Omental fat pad (tissue), 4 donors: ENCODE data around the gene PPP1R13B. TPM values are rescaled to one million over a fixed set of nuclear protein-coding genes. Genes with fewer than 3 reads are reported as not detected.

Experiments
- ATAC-seq: fragments of 150-250 bp; one replicate; pipeline ENCODE4 v1.9.1; 2016; ENCODE audit warnings: mild to moderate bottlenecking, moderate library complexity; ENCODE audit not compliant: low FRiP score
- DNase-seq: peaks from one replicate; pipeline ENCODE4 v3.0.0-alpha.2; 2019; ENCODE audit warnings: low spot score
- total RNA-seq, 4 donors: library from RNA; depleted of rRNA; stranded (reverse); fragments of >200 nt; gene quantifications; one replicate each; pipeline ENCODE4 v1.1.0, GENCODE V29; 2016
- TF ChIP-seq, protein P1 (sequence below), 3 donors: fragments of 450-650 bp; IDR thresholded peaks; one replicate each; pipeline ENCODE4 v1.5.1; 2016 to 2017; ENCODE audit warnings: antibody characterized with exemption in 3 of 3, mild to moderate bottlenecking in 3 of 3, moderate library complexity in 2 of 3

The PPP1R13B gene
- total RNA-seq, 4 donors from 2014 or later, result 9.7 to 31.1 (median 15.0) TPM

DNA sequence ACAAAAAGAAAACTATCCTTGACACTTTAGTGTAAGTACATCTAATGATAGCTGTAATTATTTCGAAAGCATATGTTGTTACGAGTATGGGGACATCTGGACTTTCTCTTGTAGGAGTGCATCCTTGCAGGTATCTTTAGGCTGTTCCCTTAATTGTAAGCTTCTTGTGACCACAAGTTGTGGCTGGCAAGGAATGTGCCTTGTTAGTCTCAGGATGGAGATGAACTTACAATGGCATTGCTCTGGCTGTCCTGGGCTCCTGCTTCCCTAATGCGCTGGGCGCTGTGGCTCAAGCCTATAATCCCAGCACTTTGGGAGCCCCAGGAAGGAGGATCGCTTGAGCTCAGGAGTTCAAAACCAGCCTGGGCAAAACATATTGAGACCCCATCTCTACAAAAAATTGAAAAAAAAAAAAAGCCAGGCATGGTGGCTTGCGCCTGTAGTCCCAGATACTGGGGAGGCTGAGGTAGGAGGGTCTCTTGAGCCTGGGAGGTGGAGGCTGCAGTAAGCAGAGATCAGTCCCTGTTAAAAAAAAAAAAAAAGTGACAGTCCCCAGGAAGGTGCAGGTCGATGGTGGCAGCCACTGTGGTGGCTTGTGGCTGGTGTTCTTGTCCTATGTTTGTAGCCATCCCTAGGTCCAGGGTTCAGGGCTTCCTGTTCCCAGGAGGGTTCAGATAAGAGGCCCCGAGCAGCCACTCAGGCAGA lies 23.7 kb upstream of the PPP1R13B start:
- TF ChIP-seq, protein P1, sequence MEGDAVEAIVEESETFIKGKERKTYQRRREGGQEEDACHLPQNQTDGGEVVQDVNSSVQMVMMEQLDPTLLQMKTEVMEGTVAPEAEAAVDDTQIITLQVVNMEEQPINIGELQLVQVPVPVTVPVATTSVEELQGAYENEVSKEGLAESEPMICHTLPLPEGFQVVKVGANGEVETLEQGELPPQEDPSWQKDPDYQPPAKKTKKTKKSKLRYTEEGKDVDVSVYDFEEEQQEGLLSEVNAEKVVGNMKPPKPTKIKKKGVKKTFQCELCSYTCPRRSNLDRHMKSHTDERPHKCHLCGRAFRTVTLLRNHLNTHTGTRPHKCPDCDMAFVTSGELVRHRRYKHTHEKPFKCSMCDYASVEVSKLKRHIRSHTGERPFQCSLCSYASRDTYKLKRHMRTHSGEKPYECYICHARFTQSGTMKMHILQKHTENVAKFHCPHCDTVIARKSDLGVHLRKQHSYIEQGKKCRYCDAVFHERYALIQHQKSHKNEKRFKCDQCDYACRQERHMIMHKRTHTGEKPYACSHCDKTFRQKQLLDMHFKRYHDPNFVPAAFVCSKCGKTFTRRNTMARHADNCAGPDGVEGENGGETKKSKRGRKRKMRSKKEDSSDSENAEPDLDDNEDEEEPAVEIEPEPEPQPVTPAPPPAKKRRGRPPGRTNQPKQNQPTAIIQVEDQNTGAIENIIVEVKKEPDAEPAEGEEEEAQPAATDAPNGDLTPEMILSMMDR (IDR thresholded peaks at IDR 0.05), result no peak
- no peak for DNase-seq
- no peak for ATAC-seq

DNA sequence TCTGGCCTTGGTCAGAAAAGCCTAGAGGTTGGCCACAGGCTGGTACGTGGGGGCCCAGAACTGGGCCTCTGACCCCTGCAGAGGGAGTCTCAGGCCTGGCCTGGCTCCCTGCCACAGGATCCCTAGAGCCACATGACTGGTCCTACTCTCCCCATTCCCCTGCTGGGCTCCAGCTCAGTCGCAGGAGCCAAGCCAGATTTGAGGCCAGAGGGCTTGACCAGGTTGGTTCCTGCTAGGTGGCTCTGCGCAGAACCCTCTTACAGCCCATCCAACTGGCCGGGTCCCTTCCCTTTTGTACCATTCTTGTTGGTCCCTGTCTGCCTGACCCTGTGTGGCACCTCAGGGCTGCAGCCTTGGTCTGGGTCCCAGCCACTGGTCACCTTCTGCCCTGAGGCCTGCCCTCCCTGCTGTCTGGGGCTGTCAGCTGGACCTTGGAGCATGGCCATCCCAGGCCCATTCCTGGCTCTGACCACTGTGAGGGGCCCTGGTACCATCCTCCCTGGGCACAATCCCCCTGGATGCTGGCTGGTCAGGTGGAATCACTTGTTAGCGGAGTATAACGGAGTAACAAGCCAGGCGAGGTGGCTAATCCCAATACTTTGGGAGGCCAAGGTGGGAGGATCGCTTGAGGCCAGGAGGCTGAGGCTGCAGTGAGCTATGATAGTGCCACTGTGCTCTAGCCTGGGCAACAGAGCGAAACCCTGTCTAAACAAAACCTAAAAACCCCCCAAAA lies 22.9 kb upstream of the PPP1R13B start:
- TF ChIP-seq, protein P1 (IDR thresholded peaks at IDR 0.05), result no peak
- DNase-seq (no peak), ATAC-seq (no peak)

DNA sequence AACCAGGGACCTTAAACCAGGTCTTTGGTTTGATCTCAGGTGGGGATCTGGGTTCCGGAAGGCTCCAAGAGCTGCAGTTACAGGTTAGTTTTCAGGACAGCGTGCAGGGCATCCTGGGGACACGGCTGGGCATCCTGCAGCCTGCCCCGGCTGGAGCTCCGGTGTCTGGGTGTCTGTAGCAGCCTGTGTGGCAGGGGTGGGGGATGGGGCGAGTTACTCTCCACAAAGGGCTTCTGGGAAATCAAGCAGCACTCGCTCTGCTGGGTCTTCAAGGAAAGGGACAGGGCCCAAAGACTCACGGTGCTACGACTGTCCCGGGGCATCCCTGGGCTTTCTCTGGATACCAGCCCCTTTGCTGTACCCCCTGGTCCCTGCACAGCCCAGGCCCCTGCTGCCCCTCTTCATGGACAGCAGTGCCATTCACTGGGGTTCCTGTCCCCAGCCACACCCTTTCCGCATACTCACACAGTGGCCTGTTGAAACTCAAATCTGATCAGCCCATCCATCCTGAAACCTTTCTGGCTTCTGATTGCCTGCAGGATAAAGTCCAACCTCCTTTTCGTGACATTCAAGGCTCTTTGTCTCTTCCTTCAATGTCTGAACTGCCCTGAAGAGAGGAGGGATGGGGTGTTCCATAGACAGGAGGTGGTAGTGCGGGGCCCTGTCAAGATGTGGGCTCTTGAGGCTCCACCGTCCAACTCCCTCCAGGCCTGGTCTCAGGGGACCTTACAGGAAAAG lies 22.2 kb upstream of the PPP1R13B start:
- ATAC-seq (no peak), DNase-seq (no peak)
- TF ChIP-seq, protein P1 (IDR thresholded peaks at IDR 0.05), result no peak

DNA sequence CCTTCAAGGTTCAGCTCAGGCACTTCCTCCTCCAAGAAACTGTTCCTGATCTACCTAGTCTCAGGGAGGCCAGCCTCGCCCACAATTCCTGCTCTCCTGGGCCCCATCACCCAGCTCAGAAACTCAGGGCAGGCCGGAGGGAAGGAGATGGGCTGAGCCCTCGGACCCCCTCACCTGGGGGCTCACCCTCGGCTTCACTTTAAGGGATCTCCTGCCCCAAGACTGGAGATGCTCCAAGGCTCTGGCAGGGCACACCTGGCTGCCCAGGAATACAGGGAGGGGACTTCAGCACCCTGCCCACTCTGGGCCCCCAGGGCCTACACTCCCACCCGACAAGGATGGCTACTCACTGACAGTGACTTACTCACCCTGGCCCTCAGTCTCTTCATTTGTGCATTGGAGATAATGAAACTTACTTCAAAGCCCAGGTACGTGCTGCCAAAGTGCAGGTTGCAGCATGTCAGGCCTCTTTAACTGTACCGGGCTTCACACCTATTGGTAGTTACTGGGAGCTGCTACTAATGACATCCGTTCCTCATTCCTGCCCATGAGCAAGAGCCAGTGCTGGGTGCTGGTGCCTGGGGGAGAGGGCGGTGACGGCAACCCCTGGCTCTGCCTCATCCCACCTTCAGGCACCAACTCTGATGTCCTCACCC lies 21.0 kb upstream of the PPP1R13B start:
- DNase-seq, result no peak
- ATAC-seq, result no peak
- TF ChIP-seq, protein P1 (IDR thresholded peaks at IDR 0.05), result no peak

DNA sequence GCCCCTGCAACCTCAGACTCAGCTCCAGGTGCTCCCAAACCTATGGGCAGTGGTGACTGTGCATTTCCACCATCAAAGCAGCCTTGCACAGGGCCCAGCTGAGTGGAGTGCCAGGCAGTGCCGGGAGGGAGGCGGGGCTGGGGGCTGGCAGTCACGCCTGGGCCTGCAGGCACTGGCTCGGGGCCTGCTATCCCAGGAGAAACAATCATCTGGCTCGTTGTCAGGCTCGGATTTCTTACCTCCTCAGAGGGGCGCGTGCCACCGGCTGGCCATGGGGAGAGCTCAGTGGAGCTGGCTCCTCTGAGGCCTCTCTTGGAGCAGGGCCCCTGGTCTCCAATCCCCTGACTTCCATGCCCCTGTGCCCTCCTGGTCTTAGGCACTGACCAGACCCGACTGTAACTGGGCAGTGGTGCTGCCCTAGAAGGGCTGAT lies 20.2 kb upstream of the PPP1R13B start:
- ATAC-seq, result peak; percentile 77
- TF ChIP-seq, protein P1 (IDR thresholded peaks at IDR 0.05), result no peak
- no peak for DNase-seq

DNA sequence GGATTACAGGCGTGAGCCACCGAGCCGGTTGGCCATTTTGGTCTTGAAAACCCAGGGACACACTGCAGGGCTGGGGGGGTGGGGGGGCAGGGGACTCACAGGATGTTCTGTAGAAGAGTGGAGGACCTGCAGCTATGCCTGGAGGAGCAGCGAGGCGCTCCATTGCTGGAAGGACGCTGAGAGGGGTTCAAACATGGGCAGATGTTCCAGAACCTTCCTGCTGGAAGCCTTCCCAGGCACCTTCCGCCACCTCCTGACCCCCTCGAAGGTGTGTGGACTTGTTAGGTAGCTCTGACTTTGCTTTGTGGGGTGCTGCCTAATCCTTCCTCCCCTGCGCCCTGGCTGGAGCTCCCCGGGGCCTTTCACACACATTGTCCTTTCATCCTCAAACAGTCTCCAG lies 19.6 kb upstream of the PPP1R13B start:
- TF ChIP-seq, protein P1 (IDR thresholded peaks at IDR 0.05), result no peak
- DNase-seq (no peak), ATAC-seq (no peak)
